GM18505 (cell line): Measurements from ENCODE around the gene NDUFS5.
"Not testable (repeated sequence)": the region's sequence is repeated elsewhere in the genome, so short reads cannot be mapped to it uniquely, and the experiment has no call there.

Experiments used
- ATAC-seq: cut with Tn5 transposase; IDR thresholded peaks from one replicate; pipeline ENCODE4 v1.9.1; 2021; ENCODE audit not compliant: unreplicated experiment
- POLR2A ChIP-seq: IDR thresholded peaks from 4 replicates; pipeline ENCODE4 v1.6.1; 2011; ENCODE audit warnings: borderline replicate concordance; ENCODE audit not compliant: insufficient read depth, insufficient read length; ENCODE audit errors: extremely low read depth

Gene NDUFS5

DNA sequence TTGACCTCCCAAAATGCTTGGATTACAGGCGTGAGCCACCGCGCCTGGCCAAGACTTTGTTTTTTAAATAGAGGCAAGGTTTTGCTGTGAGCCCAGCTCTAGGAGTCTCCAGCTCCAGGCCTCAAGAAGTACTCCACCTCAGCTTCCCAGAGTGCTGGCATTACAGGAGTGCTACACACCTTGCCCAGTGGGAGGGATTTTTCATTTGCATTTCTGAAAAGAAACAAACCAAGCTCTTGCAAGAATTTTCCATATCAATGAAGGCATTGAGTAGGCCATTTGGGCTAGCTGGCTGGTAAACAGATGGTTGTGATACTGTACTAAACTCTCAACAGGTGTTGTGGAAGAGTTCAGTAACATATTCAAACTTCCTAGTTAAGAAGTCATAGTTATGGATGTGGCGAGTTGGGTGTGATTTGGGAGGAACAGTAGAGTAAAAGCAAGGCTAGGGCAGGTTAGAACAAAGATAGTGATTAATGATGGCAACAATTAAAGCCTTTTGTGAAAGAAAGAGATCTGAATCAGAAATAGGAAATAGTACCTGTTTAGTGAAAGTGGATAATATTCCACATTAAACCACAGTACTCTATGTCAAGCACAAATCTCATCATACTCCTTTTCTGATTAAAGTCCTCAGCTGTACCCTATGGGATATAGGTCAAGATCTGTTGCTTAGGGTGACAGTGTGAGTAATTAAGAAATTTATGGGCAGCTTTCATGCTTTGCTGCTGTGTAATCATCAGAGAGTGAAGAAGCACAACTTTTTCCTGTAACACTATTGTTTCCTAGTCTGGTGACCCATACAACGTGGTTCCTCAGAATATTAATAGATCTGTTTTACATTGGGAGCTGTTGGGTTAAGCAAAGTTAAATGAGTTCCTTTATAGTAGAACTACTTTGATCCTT is 24.4 kb upstream of the NDUFS5 start:
- no peak for ATAC-seq
- TF ChIP-seq POLR2A = no peak

DNA sequence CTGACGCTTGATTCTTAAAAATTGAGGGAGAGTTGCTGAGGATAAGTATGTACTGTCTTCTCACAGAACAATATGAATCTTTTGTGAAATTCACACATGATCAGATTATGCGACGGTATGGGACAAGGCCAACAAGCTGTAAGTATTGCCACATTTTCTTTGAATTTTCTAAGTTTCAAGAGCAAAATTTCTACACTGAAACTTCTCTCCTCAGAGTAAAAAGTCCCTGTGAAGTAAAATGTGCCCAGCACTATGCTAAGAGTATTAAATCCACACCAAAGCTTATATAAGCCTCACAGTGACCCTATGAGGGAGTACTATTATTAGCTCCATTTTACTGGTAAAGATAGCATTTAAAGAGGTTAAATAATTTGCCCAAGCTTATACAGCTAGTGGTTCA is 22.9 kb upstream of the NDUFS5 start:
- no peak for ATAC-seq
- no peak for TF ChIP-seq POLR2A

- ATAC-seq = no peak
- no peak for TF ChIP-seq POLR2A
These were observed 22.4 kb upstream of the NDUFS5 start for GRCh38 chr1:39003794-39004193.

GRCh38 chr1:39006287-39006686 is 19.9 kb upstream of the NDUFS5 start:
- TF ChIP-seq POLR2A = no peak
- no peak for ATAC-seq

GRCh38 chr1:39006726-39007645 is 19.2 kb upstream of the NDUFS5 start:
- ATAC-seq = no peak
- TF ChIP-seq POLR2A = peak; percentile 27

- not testable (repeated sequence) for ATAC-seq
These were observed 11.2 kb upstream of the NDUFS5 start for GRCh38 chr1:39014956-39015355.

GRCh38 chr1:39016604-39017171 is 9.5 kb upstream of the NDUFS5 start:
- no peak for ATAC-seq
- TF ChIP-seq POLR2A = no peak

GRCh38 chr1:39017266-39017665 is 8.9 kb upstream of the NDUFS5 start:
- TF ChIP-seq POLR2A = no peak
- ATAC-seq = no peak

- not testable (repeated sequence) for ATAC-seq
These were observed 5.7 kb upstream of the NDUFS5 start for GRCh38 chr1:39020494-39020893.

DNA sequence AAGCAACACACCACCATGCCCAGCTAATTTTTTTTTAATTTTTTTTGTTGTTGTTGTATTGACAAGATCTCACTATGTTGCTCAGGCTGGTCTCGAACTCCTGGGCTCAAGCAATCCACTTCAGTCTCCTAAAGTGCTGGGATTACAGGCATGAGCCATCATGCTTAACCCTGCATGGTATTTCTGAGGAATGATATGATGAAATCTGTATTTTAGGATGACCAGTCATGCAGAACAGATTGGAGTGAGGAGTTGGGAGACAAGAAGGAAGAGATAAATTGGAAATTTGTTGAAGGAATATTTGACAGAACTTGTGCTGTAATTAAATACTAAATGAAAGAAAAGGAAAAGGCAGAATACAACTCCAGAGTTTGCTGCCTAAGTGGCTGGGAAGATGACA is 4.7 kb upstream of the NDUFS5 start:
- no peak for ATAC-seq
- TF ChIP-seq POLR2A = no peak

- TF ChIP-seq POLR2A = no peak
- no peak for ATAC-seq
These were observed 3.0 kb upstream of the NDUFS5 start for GRCh38 chr1:39023140-39023539.

DNA sequence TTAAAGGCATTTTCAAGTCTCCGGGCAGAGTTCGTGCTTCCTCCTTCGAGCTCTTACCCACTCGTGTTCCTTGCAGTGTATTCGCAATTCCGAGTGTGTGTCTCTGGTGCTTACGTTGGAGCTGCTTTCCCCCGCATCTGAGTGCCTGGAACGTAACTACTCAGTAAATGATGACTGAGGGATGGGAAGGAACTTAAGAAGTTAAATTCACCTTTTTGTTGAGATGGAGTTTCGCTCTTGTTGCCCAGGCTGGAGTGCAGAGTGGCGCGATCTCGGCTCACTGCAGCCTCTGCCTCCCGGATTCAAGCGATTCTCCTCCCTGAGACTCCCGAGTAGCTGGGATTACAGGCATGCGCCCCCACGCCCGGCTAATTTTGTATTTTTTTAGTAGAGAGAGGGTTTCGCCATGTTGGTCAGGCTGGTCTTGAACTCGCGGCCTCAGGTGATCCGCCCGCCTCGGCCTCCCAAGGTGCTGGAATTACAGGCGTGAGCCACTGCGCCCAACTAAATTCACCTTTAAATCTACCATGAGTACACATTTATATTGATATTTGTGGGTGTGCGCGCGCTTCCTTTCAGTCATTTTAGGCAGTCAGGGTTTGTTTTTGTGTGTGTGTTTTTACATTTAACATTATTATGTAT is 837 bp downstream of the NDUFS5 start:
- TF ChIP-seq POLR2A = no peak
- ATAC-seq = no peak

DNA sequence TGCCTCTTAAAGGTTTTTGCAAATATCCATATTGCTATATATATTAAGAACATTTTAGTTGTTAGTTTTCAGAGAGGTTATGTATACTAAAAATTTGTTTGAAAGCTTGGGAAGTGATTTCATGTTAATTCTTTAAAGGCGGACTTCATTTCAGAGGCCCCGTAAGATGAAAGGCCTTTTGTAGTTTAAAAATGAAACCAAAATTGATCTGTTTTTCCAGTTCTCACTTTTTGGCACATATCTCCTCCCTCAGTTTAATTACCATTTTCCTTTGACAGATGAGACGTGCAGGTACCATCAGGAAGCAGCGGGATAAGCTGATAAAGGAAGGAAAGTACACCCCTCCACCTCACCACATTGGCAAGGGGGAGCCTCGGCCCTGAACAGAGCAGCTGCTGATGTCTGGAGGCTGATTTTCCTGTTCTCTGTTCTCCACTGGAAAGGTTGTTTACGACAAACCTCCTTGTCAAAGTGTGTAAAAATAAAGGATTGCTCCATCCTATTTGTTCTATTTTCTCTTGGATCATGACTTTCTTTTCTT is 8.0 kb downstream of the NDUFS5 start:
- ATAC-seq = no peak
- no peak for TF ChIP-seq POLR2A
